Muscle layer of colon (tissue), 2 donors: ENCODE results near the gene IGLON5.

Source experiments
- H3K27ac ChIP-seq: one replicate; pipeline ENCODE4 v1.7.0; 2013; ENCODE audit warnings: low read depth, mild to moderate bottlenecking, low read length, moderate library complexity
- H3K27me3 ChIP-seq, 2 donors: one replicate each; pipeline ENCODE4 v1.7.0; 2013; ENCODE audit warnings: low read length in 2 of 2, mild to moderate bottlenecking in 2 of 2; ENCODE audit not compliant: insufficient read depth in 2 of 2, control insufficient read depth in 1 of 2
- H3K36me3 ChIP-seq: one replicate; pipeline ENCODE4 v1.7.0; 2013; ENCODE audit warnings: mild to moderate bottlenecking, low read length; ENCODE audit not compliant: insufficient read depth
- H3K4me1 ChIP-seq: one replicate; pipeline ENCODE4 v1.7.0; 2013; ENCODE audit warnings: mild to moderate bottlenecking, low read length; ENCODE audit not compliant: insufficient read depth
- H3K4me3 ChIP-seq, 2 donors: one replicate each; pipeline ENCODE4 v1.7.0; 2013; ENCODE audit warnings: low read length in 2 of 2, low read depth in 1 of 2, mild to moderate bottlenecking in 1 of 2, moderate library complexity in 1 of 2
- H3K9ac ChIP-seq: one replicate; pipeline ENCODE4 v1.7.0; 2013; ENCODE audit warnings: low read length
- H3K9me3 ChIP-seq: one replicate; pipeline ENCODE4 v1.7.0; 2013; ENCODE audit warnings: mild to moderate bottlenecking, low read length
- donor health status: abdominal sarcoma.
- donor health status: Adenocarcinoma of cecum.

IGLON5 gene

GRCh38 chr19:51341976-51342580 lies 30.6 kb downstream of the IGLON5 start, which contains the start of gene VSIG10L:
Gene VSIG10L (minus strand): TSS chr19:51342139. CDS start chr19:51342124, 15 bp downstream.
- H3K27me3 ChIP-seq = no peaks in the 10 kb centered on the region
- H3K4me3 ChIP-seq = no peak within 1 kb of the TSS
- peaks cover 9% of the 10 kb centered on the region for H3K4me1 ChIP-seq
- no peak within 1 kb of the TSS for H3K9ac ChIP-seq
- peaks cover 4% of the 10 kb centered on the region for H3K36me3 ChIP-seq
- no peak within 1 kb of the TSS for H3K27ac ChIP-seq
- no peaks in the 10 kb centered on the region for H3K9me3 ChIP-seq

GRCh38 chr19:51342631-51343569 lies 31.5 kb downstream of the IGLON5 start:
- no peaks in the 10 kb centered on the region for H3K9me3 ChIP-seq
- no peak overlapping the region for H3K27ac ChIP-seq
- peaks cover 9% of the 10 kb centered on the region for H3K4me1 ChIP-seq

GRCh38 chr19:51345076-51345620 lies 33.7 kb downstream of the IGLON5 start:
- no peak overlapping the region for H3K9ac ChIP-seq
- H3K4me1 ChIP-seq = no peaks in the 10 kb centered on the region
- no peak overlapping the region for H3K4me3 ChIP-seq
- no peaks in the 10 kb centered on the region for H3K9me3 ChIP-seq
- peaks cover 18% of the 10 kb centered on the region for H3K36me3 ChIP-seq
- H3K27me3 ChIP-seq = no peaks in the 10 kb centered on the region
- no peak overlapping the region for H3K27ac ChIP-seq

More at GRCh38 chr19:51342631-51343569, 31.5 kb downstream of the IGLON5 start:
- Histone ChIP-seq H3K4me3 (no peak overlapping the region), H3K36me3 (peaks cover 9% of the 10 kb centered on the region), H3K9ac (no peak overlapping the region), H3K27me3 (no peaks in the 10 kb centered on the region)

GRCh38 chr19:51346742-51347141 lies 35.3 kb downstream of the IGLON5 start:
- H3K9me3 ChIP-seq = no peaks in the 10 kb centered on the region
- H3K9ac ChIP-seq = no peak overlapping the region
- no peaks in the 10 kb centered on the region for H3K4me1 ChIP-seq
- peaks cover 24% of the 10 kb centered on the region for H3K36me3 ChIP-seq
- H3K27me3 ChIP-seq = no peaks in the 10 kb centered on the region
- H3K27ac ChIP-seq = no peak overlapping the region
- H3K4me3 ChIP-seq = no peak overlapping the region

- Histone ChIP-seq H3K9ac (no peak overlapping the region), H3K4me1 (no peaks in the 10 kb centered on the region), H3K27me3 (no peaks in the 10 kb centered on the region), H3K4me3 (no peak overlapping the region), H3K36me3 (peaks cover 30% of the 10 kb centered on the region), H3K27ac (no peak overlapping the region), H3K9me3 (no peaks in the 10 kb centered on the region)
Measured at GRCh38 chr19:51347209-51347928, 35.9 kb downstream of the IGLON5 start.

GRCh38 chr19:51351266-51351990 lies 40.0 kb downstream of the IGLON5 start:
- Histone ChIP-seq H3K4me3 (no peak overlapping the region), H3K27me3 (no peaks in the 10 kb centered on the region), H3K4me1 (no peaks in the 10 kb centered on the region), H3K27ac (no peak overlapping the region), H3K9me3 (no peaks in the 10 kb centered on the region), H3K9ac (no peak overlapping the region), H3K36me3 (peaks cover 29% of the 10 kb centered on the region)

GRCh38 chr19:51352783-51353360 lies 41.4 kb downstream of the IGLON5 start:
- H3K27me3 ChIP-seq = no peaks in the 10 kb centered on the region
- H3K4me3 ChIP-seq = no peak overlapping the region
- H3K9me3 ChIP-seq = no peaks in the 10 kb centered on the region
- no peak overlapping the region for H3K27ac ChIP-seq
- H3K9ac ChIP-seq = no peak overlapping the region
- H3K36me3 ChIP-seq = peaks cover 22% of the 10 kb centered on the region
- H3K4me1 ChIP-seq = no peaks in the 10 kb centered on the region

GRCh38 chr19:51354103-51354741 lies 42.8 kb downstream of the IGLON5 start:
- H3K36me3 ChIP-seq = peaks cover 17% of the 10 kb centered on the region
- no peak overlapping the region for H3K9ac ChIP-seq
- H3K27me3 ChIP-seq = no peaks in the 10 kb centered on the region
- H3K27ac ChIP-seq = no peak overlapping the region
- H3K4me3 ChIP-seq = no peak overlapping the region
- no peaks in the 10 kb centered on the region for H3K4me1 ChIP-seq
- H3K9me3 ChIP-seq = no peaks in the 10 kb centered on the region

- Histone ChIP-seq H3K27me3 (no peaks in the 10 kb centered on the region), H3K27ac (no peak overlapping the region), H3K9ac (no peak overlapping the region), H3K36me3 (peaks cover 17% of the 10 kb centered on the region), H3K4me3 (no peak overlapping the region), H3K4me1 (no peaks in the 10 kb centered on the region), H3K9me3 (no peaks in the 10 kb centered on the region)
Measured at GRCh38 chr19:51354742-51355148, 43.3 kb downstream of the IGLON5 start.

- Histone ChIP-seq H3K4me1 (no peaks in the 10 kb centered on the region), H3K9me3 (no peaks in the 10 kb centered on the region), H3K36me3 (peaks cover 12% of the 10 kb centered on the region), H3K4me3 (no peak overlapping the region), H3K27me3 (no peaks in the 10 kb centered on the region), H3K27ac (no peak overlapping the region), H3K9ac (no peak overlapping the region)
Measured at GRCh38 chr19:51356159-51356801, 44.8 kb downstream of the IGLON5 start.
